Kidney tubule cell (primary cell): Measurements from ENCODE around the gene OR10T2.
A peak's percentile ranks its signal among the peaks of the same experiment; 100 is the strongest.
"Not testable (repeated sequence)": the region's sequence is repeated elsewhere in the genome, so short reads cannot be mapped to it uniquely, and the experiment has no call there.

Source experiments
- DNase-seq: peaks from one replicate; pipeline ENCODE4 v3.0.0-alpha.2; 2018; ENCODE audit warnings: low spot score

The OR10T2 gene

GRCh38 chr1:158398818-158399514 is at the start of gene OR10T2:
OR10T2 (minus strand) TSS chr1:158399466; CDS start chr1:158399466, 0 bp downstream.
- DNase-seq: no peak

- no peak for DNase-seq
These were observed 46.1 kb upstream of the OR10T2 start for GRCh38 chr1:158445376-158445775.

GRCh38 chr1:158434741-158435140 is 35.5 kb upstream of the OR10T2 start:
- no peak for DNase-seq

- DNase-seq: not testable (repeated sequence)
These were observed 30.9 kb upstream of the OR10T2 start for GRCh38 chr1:158430163-158430562.

- DNase-seq: no peak
These were observed 26.9 kb upstream of the OR10T2 start, which contains the start of gene OR10K2 for GRCh38 chr1:158426137-158426536. OR10K2 (minus strand) TSS chr1:158426237; CDS start chr1:158420866, 5,371 bp downstream.

GRCh38 chr1:158425027-158425426 is 25.8 kb upstream of the OR10T2 start:
- DNase-seq: no peak

- no peak for DNase-seq
These were observed 22.9 kb upstream of the OR10T2 start for GRCh38 chr1:158422212-158422611.

- no peak for DNase-seq
These were observed 18.3 kb upstream of the OR10T2 start for GRCh38 chr1:158417586-158417985.

- no peak for DNase-seq
These were observed 15.5 kb upstream of the OR10T2 start for GRCh38 chr1:158414651-158415345.

- no peak for DNase-seq
These were observed 7.8 kb upstream of the OR10T2 start for GRCh38 chr1:158407092-158407491.

- DNase-seq: no peak
These were observed 1.6 kb upstream of the OR10T2 start for GRCh38 chr1:158400871-158401270.

GRCh38 chr1:158396646-158397045 is 2.6 kb downstream of the OR10T2 start:
- peak; percentile 53 for DNase-seq

- no peak for DNase-seq
These were observed 5.8 kb downstream of the OR10T2 start for GRCh38 chr1:158393476-158393875.

- peak; percentile 6 for DNase-seq
These were observed 8.2 kb downstream of the OR10T2 start for GRCh38 chr1:158391099-158391498.

- DNase-seq: no peak
These were observed 8.9 kb downstream of the OR10T2 start for GRCh38 chr1:158390331-158390730.

GRCh38 chr1:158374860-158375259 is 24.4 kb downstream of the OR10T2 start:
- no peak for DNase-seq

- not testable (repeated sequence) for DNase-seq
These were observed 25.2 kb downstream of the OR10T2 start for GRCh38 chr1:158374101-158374500.

GRCh38 chr1:158371188-158371953 is 27.9 kb downstream of the OR10T2 start:
- peak; percentile 68 for DNase-seq

GRCh38 chr1:158366783-158367182 is 32.5 kb downstream of the OR10T2 start:
- DNase-seq: no peak

- no peak for DNase-seq
These were observed 36.3 kb downstream of the OR10T2 start for GRCh38 chr1:158362941-158363340.

GRCh38 chr1:158362482-158362881 is 36.8 kb downstream of the OR10T2 start:
- DNase-seq: no peak

GRCh38 chr1:158357441-158357840 is 41.8 kb downstream of the OR10T2 start:
- no peak for DNase-seq

- no peak for DNase-seq
These were observed 42.6 kb downstream of the OR10T2 start for GRCh38 chr1:158356616-158357015.
